Right lobe of liver (tissue), 4 donors: ENCODE data around the gene CPLX4.

Source experiments
- POLR2A ChIP-seq: fragments of 450-650 bp; IDR thresholded peaks from one replicate; pipeline ENCODE4 v1.6.1; 2017; ENCODE audit warnings: antibody characterized with exemption, mild to moderate bottlenecking
- TF ChIP-seq, protein P1 (sequence below), 4 donors: fragments of 200-600 bp in 3 of 4; fragments of 450-650 bp in 1 of 4; IDR thresholded peaks; one replicate each; pipeline versions ENCODE4 v1.5.1 to v1.8.0; 2016 to 2022; ENCODE audit warnings: antibody characterized with exemption in 4 of 4, mild to moderate bottlenecking in 2 of 4
- donor health status: DM: no; HTN: no; CAD: no.
- donor health status: DM: no; HTN: no; CAD: no.
- donor health status: DM: no; HTN: yes; CAD: no.

DNA sequence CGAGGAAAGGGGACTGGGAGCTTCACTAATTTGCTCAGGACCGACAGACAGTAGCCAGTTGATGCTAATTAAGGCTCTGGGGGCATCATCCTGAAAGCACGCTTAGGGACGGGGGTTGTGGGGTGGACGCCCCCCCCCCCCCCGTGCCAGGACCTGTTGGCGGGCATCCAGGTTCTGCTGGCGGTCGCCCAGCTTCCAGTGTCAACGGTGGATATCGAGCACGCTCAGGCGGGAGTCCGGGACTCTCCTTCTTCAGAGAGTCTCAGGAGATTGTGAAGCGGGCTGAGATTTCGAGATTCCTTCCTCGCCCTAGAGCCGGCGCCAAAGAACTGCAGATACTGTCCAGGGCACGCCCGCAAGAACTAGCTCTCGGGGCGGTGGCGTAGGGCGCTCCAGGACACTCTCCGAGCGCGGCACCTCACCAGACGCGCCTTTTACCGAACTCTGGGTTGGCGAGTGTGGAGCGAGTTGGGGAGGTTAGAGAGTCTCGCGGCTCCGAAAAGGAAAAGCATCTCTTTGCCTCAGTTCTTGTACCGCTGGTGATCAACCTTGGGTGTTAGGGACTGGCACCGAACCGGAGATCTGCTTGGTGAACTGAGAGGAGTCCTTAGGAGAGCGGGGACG lies 50.8 kb downstream of the CPLX4 start:
- TF ChIP-seq, protein P1, sequence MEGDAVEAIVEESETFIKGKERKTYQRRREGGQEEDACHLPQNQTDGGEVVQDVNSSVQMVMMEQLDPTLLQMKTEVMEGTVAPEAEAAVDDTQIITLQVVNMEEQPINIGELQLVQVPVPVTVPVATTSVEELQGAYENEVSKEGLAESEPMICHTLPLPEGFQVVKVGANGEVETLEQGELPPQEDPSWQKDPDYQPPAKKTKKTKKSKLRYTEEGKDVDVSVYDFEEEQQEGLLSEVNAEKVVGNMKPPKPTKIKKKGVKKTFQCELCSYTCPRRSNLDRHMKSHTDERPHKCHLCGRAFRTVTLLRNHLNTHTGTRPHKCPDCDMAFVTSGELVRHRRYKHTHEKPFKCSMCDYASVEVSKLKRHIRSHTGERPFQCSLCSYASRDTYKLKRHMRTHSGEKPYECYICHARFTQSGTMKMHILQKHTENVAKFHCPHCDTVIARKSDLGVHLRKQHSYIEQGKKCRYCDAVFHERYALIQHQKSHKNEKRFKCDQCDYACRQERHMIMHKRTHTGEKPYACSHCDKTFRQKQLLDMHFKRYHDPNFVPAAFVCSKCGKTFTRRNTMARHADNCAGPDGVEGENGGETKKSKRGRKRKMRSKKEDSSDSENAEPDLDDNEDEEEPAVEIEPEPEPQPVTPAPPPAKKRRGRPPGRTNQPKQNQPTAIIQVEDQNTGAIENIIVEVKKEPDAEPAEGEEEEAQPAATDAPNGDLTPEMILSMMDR (IDR thresholded peaks at IDR 0.05): no peak
- no peak for TF ChIP-seq POLR2A
